ENCODE measurements around the gene CARD9. TPM values are rescaled to one million over a fixed set of nuclear protein-coding genes. Genes with fewer than 3 reads are reported as not detected.

The CARD9 gene
- total RNA-seq, 1 donor from 2014 or later, result 1.9 TPM

GRCh38 chr9:136395020-136395340, 21.5 kb upstream of the CARD9 start:
- no peak for DNase-seq (ENCODE audit: low read depth)
- H3K27me3 ChIP-seq (ENCODE audit: control insufficient read depth, insufficient read depth, low read length), result no peaks in the 10 kb centered on the region
- no peak overlapping the region for H3K4me3 ChIP-seq (ENCODE audit: low read depth, low read length)
- no peak for TF ChIP-seq CTCF (IDR thresholded peaks at IDR 0.05; ENCODE audit: insufficient read depth, low read length, poor library complexity, severe bottlenecking)
- peaks cover 3% of the 10 kb centered on the region for H3K36me3 ChIP-seq (ENCODE audit: control insufficient read depth, insufficient read depth, low read length)

- no peak overlapping the region for H3K4me3 ChIP-seq (ENCODE audit: low read depth, low read length)
- TF ChIP-seq CTCF (IDR thresholded peaks at IDR 0.05; ENCODE audit: insufficient read depth, low read length, poor library complexity, severe bottlenecking), result no peak
- peaks cover 3% of the 10 kb centered on the region for H3K36me3 ChIP-seq (ENCODE audit: control insufficient read depth, insufficient read depth, low read length)
- no peak for DNase-seq (ENCODE audit: low read depth)
- no peaks in the 10 kb centered on the region for H3K27me3 ChIP-seq (ENCODE audit: control insufficient read depth, insufficient read depth, low read length)
These were observed 21.0 kb upstream of the CARD9 start for GRCh38 chr9:136394312-136395019.

- Histone ChIP-seq H3K4me3 (ENCODE audit: low read depth, low read length) (no peak overlapping the region), H3K27me3 (ENCODE audit: control insufficient read depth, insufficient read depth, low read length) (no peaks in the 10 kb centered on the region), H3K36me3 (ENCODE audit: control insufficient read depth, insufficient read depth, low read length) (peaks cover 3% of the 10 kb centered on the region)
- DNase-seq (ENCODE audit: low read depth), result no peak
- no peak for TF ChIP-seq CTCF (IDR thresholded peaks at IDR 0.05; ENCODE audit: insufficient read depth, low read length, poor library complexity, severe bottlenecking)
These were observed 20.1 kb upstream of the CARD9 start for GRCh38 chr9:136393531-136393930.

- no peak for DNase-seq (ENCODE audit: low read depth)
These were observed 19.3 kb upstream of the CARD9 start for GRCh38 chr9:136392538-136393449.

GRCh38 chr9:136391737-136392537, 18.5 kb upstream of the CARD9 start:
- peaks cover 4% of the 10 kb centered on the region for H3K36me3 ChIP-seq (ENCODE audit: control insufficient read depth, insufficient read depth, low read length)

More at GRCh38 chr9:136392538-136393449, 19.3 kb upstream of the CARD9 start:
- no peak for TF ChIP-seq CTCF (IDR thresholded peaks at IDR 0.05; ENCODE audit: insufficient read depth, low read length, poor library complexity, severe bottlenecking)
- Histone ChIP-seq H3K36me3 (ENCODE audit: control insufficient read depth, insufficient read depth, low read length) (peaks cover 3% of the 10 kb centered on the region), H3K27me3 (ENCODE audit: control insufficient read depth, insufficient read depth, low read length) (no peaks in the 10 kb centered on the region), H3K4me3 (ENCODE audit: low read depth, low read length) (no peak overlapping the region)

More at GRCh38 chr9:136391737-136392537, 18.5 kb upstream of the CARD9 start:
- no peaks in the 10 kb centered on the region for H3K27me3 ChIP-seq (ENCODE audit: control insufficient read depth, insufficient read depth, low read length)
- no peak for DNase-seq (ENCODE audit: low read depth)
- H3K4me3 ChIP-seq (ENCODE audit: low read depth, low read length), result no peak overlapping the region
- TF ChIP-seq CTCF (IDR thresholded peaks at IDR 0.05; ENCODE audit: insufficient read depth, low read length, poor library complexity, severe bottlenecking), result no peak

All from kidney epithelial cell (primary cell).